Measurements from ENCODE around the gene FOXA3.

FOXA3 gene

GRCh38 chr19:45878043-45878794, 14.1 kb downstream of the FOXA3 start:
- Histone ChIP-seq H3K36me3 (ENCODE audit: control insufficient read depth in 2 of 2, insufficient read depth in 1 of 2, low read length in 2 of 2) (no peaks in the 10 kb centered on the region), H3K4me3 (ENCODE audit: low read depth, low read length) (no peak overlapping the region), H3K4me1 (ENCODE audit: control insufficient read depth, insufficient read depth, low read length) (peaks cover 6% of the 10 kb centered on the region; the same call in 1 of the 2 replicates), H3K9me3 (ENCODE audit: control insufficient read depth, insufficient read depth, low read depth, low read length) (no peaks in the 10 kb centered on the region), H3K27ac (ENCODE audit: extremely low read depth, low read depth, low read length) (no peak overlapping the region)
- POLR2A ChIA-PET: no interaction called here
- TF ChIP-seq PRDM1 (tag by site-specific recombination; IDR thresholded peaks at IDR 0.05): peak; percentile 39; the same call in 1 of the 2 replicates
- TF ChIP-seq ZNF366 (tag by site-specific recombination; conservative IDR thresholded peaks at IDR 0.05): 0 out of 2 replicates have a peak, but pooled peaks have one; percentile 33
- TF ChIP-seq ZNF610 (tag by site-specific recombination; IDR thresholded peaks at IDR 0.05; ENCODE audit: borderline replicate concordance): no peak
- no peak for TF ChIP-seq ZNF677 (tag by site-specific recombination; IDR thresholded peaks at IDR 0.05)
- TF ChIP-seq SCRT2 (tag by site-specific recombination; IDR thresholded peaks at IDR 0.05): peak; percentile 83
- TF ChIP-seq ZFHX2 (tag by site-specific recombination; conservative IDR thresholded peaks at IDR 0.05): 0 out of 2 replicates have a peak, but pooled peaks have one; percentile 16
- 0 out of 2 replicates have a peak, but pooled peaks have one; percentile 14 for TF ChIP-seq KLF9 (tag by site-specific recombination; IDR thresholded peaks at IDR 0.05; ENCODE audit: low read depth)
- CTCF ChIA-PET: interaction anchor here (6.0 to 8.8 kb wide), 2 partner anchors 13 to 61 kb away, joined by 55 to 91 read pairs; partner anchors contain the start of genes FOXA3 and SYMPK

- CTCF ChIA-PET: interaction anchor here (0.6 to 8.8 kb wide), 3 partner anchors 14 to 186 kb away, joined by 3 to 91 read pairs (median 55); partner anchors contain the start of genes FOXA3, QPCTL and SYMPK
Measured at GRCh38 chr19:45879055-45879454, 14.9 kb downstream of the FOXA3 start.

GRCh38 chr19:45879971-45880370, 15.8 kb downstream of the FOXA3 start:
- POLR2A ChIA-PET: interaction anchor here (1.6 to 4.4 kb wide), 2 partner anchors 16 to 63 kb away, joined by 4 to 39 read pairs; partner anchors contain the start of genes FOXA3 and SYMPK
- no peak for TF ChIP-seq ZNF404 (tag by site-specific recombination; IDR thresholded peaks at IDR 0.05)
- no peak for TF ChIP-seq ZBTB8A (tag by site-specific recombination; IDR thresholded peaks at IDR 0.05)
- TF ChIP-seq ZNF621 (tag by site-specific recombination; IDR thresholded peaks at IDR 0.05): no peak
- no peak for TF ChIP-seq ZNF18 (tag by site-specific recombination; IDR thresholded peaks at IDR 0.05)
- TF ChIP-seq ZNF645 (tag by site-specific recombination; IDR thresholded peaks at IDR 0.05): no peak
- no peak for TF ChIP-seq PATZ1 (tag by site-specific recombination; IDR thresholded peaks at IDR 0.05)
- no peak for TF ChIP-seq ZNF157 (tag by site-specific recombination; IDR thresholded peaks at IDR 0.05)
- TF ChIP-seq ZNF600 (tag by site-specific recombination; IDR thresholded peaks at IDR 0.05): no peak
- TF ChIP-seq ZNF623 (tag by site-specific recombination; IDR thresholded peaks at IDR 0.05): peak; percentile 87
- no peak for TF ChIP-seq GLI4 (tag by site-specific recombination; IDR thresholded peaks at IDR 0.05)

More at GRCh38 chr19:45879055-45879454, 14.9 kb downstream of the FOXA3 start:
- POLR2A ChIA-PET: interaction anchor here (1.6 to 4.4 kb wide), 2 partner anchors 15 to 62 kb away, joined by 4 to 39 read pairs; partner anchors contain the start of genes FOXA3 and SYMPK
- H3K4me3 ChIP-seq (ENCODE audit: low read depth, low read length): no peak overlapping the region
- peaks cover 0 to 4% of the 10 kb centered on the region in 2 experiments; a peak in 1 of 3 replicates for H3K36me3 ChIP-seq (ENCODE audit: control insufficient read depth in 2 of 2, insufficient read depth in 1 of 2, low read length in 2 of 2)
- TF ChIP-seq BCL6B (tag by site-specific recombination; IDR thresholded peaks at IDR 0.05): no peak
- TF ChIP-seq ZNF658 (tag by site-specific recombination; IDR thresholded peaks at IDR 0.05): no peak
- TF ChIP-seq ZFHX2 (tag by site-specific recombination; conservative IDR thresholded peaks at IDR 0.05): peak; percentile 58; the same call in 1 of the 2 replicates
- peak; percentile 52 for TF ChIP-seq EGR2 (tag by site-specific recombination; IDR thresholded peaks at IDR 0.05; ENCODE audit: low read depth)
- TF ChIP-seq ZBTB17 (tag by site-specific recombination; IDR thresholded peaks at IDR 0.05): no peak
- no peaks in the 10 kb centered on the region for H3K9me3 ChIP-seq (ENCODE audit: control insufficient read depth, insufficient read depth, low read depth, low read length)
- H3K4me1 ChIP-seq (ENCODE audit: control insufficient read depth, insufficient read depth, low read length): peaks cover 11% of the 10 kb centered on the region
- no peak overlapping the region for H3K27ac ChIP-seq (ENCODE audit: extremely low read depth, low read depth, low read length)

More at GRCh38 chr19:45879971-45880370, 15.8 kb downstream of the FOXA3 start:
- H3K4me3 ChIP-seq (ENCODE audit: low read depth, low read length): no peak overlapping the region
- H3K36me3 ChIP-seq (ENCODE audit: control insufficient read depth in 2 of 2, insufficient read depth in 1 of 2, low read length in 2 of 2): peaks cover 0 to 14% of the 10 kb centered on the region in 2 experiments; a peak in 1 of 3 replicates
- no peaks in the 10 kb centered on the region for H3K9me3 ChIP-seq (ENCODE audit: control insufficient read depth, insufficient read depth, low read depth, low read length)
- CTCF ChIA-PET: interaction anchor here (3.2 to 8.8 kb wide), 3 partner anchors 15 to 63 kb away, joined by 25 to 91 read pairs (median 55); partner anchors contain the start of genes FOXA3, MYPOP and SYMPK
- peaks cover 13% of the 10 kb centered on the region for H3K4me1 ChIP-seq (ENCODE audit: control insufficient read depth, insufficient read depth, low read length)
- no peak overlapping the region for H3K27ac ChIP-seq (ENCODE audit: extremely low read depth, low read depth, low read length)

Measured in HEK293 (cell line).